Fibroblast of skin of left biceps (primary cell): ENCODE measurements around the gene RIMBP2.

Experiments used
- DNase-seq, 2 experiments: peaks; one replicate each; pipeline ENCODE4 v3.0.0-alpha.2; 2013; ENCODE audit warnings: low read depth in 2 of 2

RIMBP2 gene

GRCh38 chr12:130374083-130374482 is 342.0 kb downstream of the RIMBP2 start:
- DNase-seq: no peak

GRCh38 chr12:130372936-130373335 is 343.2 kb downstream of the RIMBP2 start:
- DNase-seq: no peak

- no peak for DNase-seq
Measured at GRCh38 chr12:130371296-130371695, 344.8 kb downstream of the RIMBP2 start.

- no peak for DNase-seq
Measured at GRCh38 chr12:130369816-130370215, 346.3 kb downstream of the RIMBP2 start.

- DNase-seq: no peak
Measured at GRCh38 chr12:130367523-130367922, 348.6 kb downstream of the RIMBP2 start.

- no peak for DNase-seq
Measured at GRCh38 chr12:130367003-130367402, 349.1 kb downstream of the RIMBP2 start.

- DNase-seq: no peak
Measured at GRCh38 chr12:130366159-130366558, 349.9 kb downstream of the RIMBP2 start.

- no peak for DNase-seq
Measured at GRCh38 chr12:130364578-130364977, 351.5 kb downstream of the RIMBP2 start.

GRCh38 chr12:130362060-130362459 is 354.0 kb downstream of the RIMBP2 start:
- DNase-seq: no peak

GRCh38 chr12:130357729-130358330 is 358.3 kb downstream of the RIMBP2 start:
- no peak for DNase-seq

- DNase-seq: no peak
Measured at GRCh38 chr12:130357241-130357640, 358.9 kb downstream of the RIMBP2 start.

- DNase-seq: no peak
Measured at GRCh38 chr12:130356222-130356621, 359.9 kb downstream of the RIMBP2 start.

- no peak for DNase-seq
Measured at GRCh38 chr12:130354407-130354806, 361.7 kb downstream of the RIMBP2 start.

- DNase-seq: no peak
Measured at GRCh38 chr12:130353081-130353480, 363.0 kb downstream of the RIMBP2 start.

GRCh38 chr12:130351326-130351725 is 364.8 kb downstream of the RIMBP2 start:
- no peak for DNase-seq

- DNase-seq: no peak
Measured at GRCh38 chr12:130350715-130351114, 365.4 kb downstream of the RIMBP2 start.

- DNase-seq: no peak
Measured at GRCh38 chr12:130347588-130347987, 368.5 kb downstream of the RIMBP2 start.
